ENCODE measurements around the gene SMIM36.
A peak's percentile ranks its signal among the peaks of the same experiment; 100 is the strongest.
"Not testable (repeated sequence)": the region's sequence is repeated elsewhere in the genome, so short reads cannot be mapped to it uniquely, and the experiment has no call there.

Gene SMIM36

DNA sequence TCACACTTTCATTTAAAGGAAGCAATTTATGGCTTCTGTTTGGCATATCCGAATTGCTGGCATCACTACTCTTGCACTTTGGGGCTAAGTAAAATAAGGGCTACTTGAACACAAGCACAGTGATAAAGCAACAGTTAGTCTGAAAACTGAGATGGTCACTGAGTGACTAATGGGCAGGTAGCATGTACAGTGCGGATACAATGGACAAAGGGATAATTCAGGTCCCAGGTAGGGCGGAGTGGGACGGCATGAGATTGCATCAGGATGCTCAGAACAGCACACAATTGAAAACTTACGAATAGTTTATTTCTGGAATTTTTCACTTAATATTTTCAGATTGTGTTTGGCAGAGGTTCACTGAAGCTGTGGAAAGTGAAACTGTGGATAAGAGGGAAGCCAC, 9.2 kb upstream of the SMIM36 start:
- intact Hi-C loops (cut with DNase I; ENCODE audit: low total_unique reads), result no loop called here
- no peak overlapping the region for H3K27ac ChIP-seq
- DNase-seq, result no peak
- H3K4me1 ChIP-seq, result no peaks in the 10 kb centered on the region
- no peaks in the 10 kb centered on the region for H3K9me3 ChIP-seq
- TF ChIP-seq, protein P1, sequence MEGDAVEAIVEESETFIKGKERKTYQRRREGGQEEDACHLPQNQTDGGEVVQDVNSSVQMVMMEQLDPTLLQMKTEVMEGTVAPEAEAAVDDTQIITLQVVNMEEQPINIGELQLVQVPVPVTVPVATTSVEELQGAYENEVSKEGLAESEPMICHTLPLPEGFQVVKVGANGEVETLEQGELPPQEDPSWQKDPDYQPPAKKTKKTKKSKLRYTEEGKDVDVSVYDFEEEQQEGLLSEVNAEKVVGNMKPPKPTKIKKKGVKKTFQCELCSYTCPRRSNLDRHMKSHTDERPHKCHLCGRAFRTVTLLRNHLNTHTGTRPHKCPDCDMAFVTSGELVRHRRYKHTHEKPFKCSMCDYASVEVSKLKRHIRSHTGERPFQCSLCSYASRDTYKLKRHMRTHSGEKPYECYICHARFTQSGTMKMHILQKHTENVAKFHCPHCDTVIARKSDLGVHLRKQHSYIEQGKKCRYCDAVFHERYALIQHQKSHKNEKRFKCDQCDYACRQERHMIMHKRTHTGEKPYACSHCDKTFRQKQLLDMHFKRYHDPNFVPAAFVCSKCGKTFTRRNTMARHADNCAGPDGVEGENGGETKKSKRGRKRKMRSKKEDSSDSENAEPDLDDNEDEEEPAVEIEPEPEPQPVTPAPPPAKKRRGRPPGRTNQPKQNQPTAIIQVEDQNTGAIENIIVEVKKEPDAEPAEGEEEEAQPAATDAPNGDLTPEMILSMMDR (IDR thresholded peaks at IDR 0.05), result no peak
- no peaks in the 10 kb centered on the region for H3K36me3 ChIP-seq
- no peak overlapping the region for H3K4me3 ChIP-seq
- peaks cover 0 to 8% of the 10 kb centered on the region in 2 donors for H3K27me3 ChIP-seq

DNA sequence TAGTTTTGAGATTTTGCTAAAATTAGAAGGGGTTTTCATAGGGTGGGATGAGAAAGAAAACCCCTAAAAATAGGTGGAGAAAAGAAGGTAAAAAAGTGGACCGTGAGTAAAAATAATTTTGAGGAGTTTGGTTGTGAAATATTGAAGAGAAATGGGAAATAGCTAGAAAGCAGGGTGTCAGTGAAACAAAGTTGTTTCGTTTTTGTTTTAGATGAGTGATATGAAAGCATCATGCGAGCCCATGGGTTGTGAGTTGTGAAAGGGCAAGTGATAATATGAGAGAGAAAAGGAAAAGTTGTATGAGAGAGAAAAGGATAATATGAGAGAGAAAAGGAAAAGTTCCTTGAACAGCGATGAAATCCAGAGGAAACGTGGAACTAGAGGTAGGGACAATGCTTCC, 7.3 kb upstream of the SMIM36 start:
- intact Hi-C loops (cut with DNase I; ENCODE audit: low total_unique reads), result loop anchor here (10.0 kb wide), 3 partner anchors 104 to 524 kb away; no protein-coding TSS in a partner anchor
- TF ChIP-seq, protein P1 (IDR thresholded peaks at IDR 0.05), result no peak

DNA sequence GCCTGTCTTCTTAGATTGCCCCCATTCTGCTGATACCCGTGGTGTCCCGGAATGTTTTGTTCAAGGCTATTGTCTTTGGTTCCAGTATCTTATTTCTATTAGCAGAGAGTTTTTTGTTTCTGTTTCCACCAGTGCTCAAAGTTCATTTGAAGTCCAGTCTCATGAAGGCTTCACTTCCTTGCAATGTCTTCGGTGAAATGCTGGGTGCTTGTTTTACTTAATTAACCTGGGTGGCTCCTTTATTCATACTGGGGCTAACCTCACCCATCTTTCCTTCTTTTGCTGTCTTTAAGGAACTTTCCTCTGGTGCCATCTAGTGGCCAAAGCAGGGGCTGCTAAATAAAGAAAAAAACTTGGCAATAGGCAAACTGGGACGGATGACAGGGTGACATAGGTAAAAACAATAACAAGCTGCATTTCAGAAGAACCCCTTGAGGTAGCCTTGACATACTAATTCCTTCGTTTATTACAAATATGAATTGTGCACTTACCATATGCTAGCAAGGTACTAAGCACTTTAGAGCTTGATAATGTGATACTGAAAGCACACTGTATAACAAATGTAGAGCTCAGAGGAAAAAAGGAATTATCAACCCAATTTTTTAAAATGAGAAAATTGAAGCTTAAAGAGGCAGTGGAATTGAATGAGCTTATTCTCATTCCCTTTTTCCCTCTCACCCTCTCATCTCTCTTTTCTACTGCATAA, 2.8 kb upstream of the SMIM36 start:
- intact Hi-C loops (cut with DNase I; ENCODE audit: low total_unique reads), result loop anchor here (10.0 kb wide), 3 partner anchors 99 to 519 kb away; no protein-coding TSS in a partner anchor
- Histone ChIP-seq H3K4me1 (no peaks in the 10 kb centered on the region), H3K27me3 (peaks cover 0 to 5% of the 10 kb centered on the region in 2 donors), H3K36me3 (no peaks in the 10 kb centered on the region), H3K9me3 (no peaks in the 10 kb centered on the region), H3K4me3 (no peak overlapping the region), H3K27ac (no peak overlapping the region)
- peak in 1 of 2 donors; percentile 76 for DNase-seq
- TF ChIP-seq, protein P1 (IDR thresholded peaks at IDR 0.05), result peak; percentile 77 to 89

More for the DNA sequence above, 7.3 kb upstream of the SMIM36 start:
- Histone ChIP-seq H3K4me1 (no peaks in the 10 kb centered on the region), H3K9me3 (no peaks in the 10 kb centered on the region), H3K27me3 (peaks cover 0 to 8% of the 10 kb centered on the region in 2 donors), H3K27ac (no peak overlapping the region), H3K4me3 (no peak overlapping the region), H3K36me3 (no peaks in the 10 kb centered on the region)
- DNase-seq, result no peak

DNA sequence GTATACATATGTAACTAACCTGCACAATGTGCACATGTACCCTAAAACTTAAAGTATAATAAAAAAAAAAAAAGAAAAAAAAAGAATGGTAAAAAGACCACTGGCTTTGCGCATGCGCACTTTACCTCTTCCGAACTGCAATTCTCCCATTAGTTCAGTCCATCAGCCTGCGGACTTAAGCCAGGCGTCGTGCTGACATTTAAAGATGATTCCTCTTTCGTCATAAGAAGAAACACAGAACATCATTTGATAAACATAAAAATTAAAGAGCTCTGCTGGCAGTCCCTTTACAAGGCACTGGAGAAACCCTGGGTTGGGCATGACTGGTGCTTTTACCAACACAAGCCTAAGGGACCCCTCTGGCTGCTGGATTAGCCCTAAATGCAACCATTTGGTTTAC, 3.6 kb downstream of the SMIM36 start:
- intact Hi-C loops (cut with DNase I; ENCODE audit: low total_unique reads); H3K36me3 ChIP-seq; H3K4me3 ChIP-seq; DNase-seq; H3K9me3 ChIP-seq; H3K27ac ChIP-seq; H3K27me3 ChIP-seq; H3K4me1 ChIP-seq: not testable (repeated sequence)

DNA sequence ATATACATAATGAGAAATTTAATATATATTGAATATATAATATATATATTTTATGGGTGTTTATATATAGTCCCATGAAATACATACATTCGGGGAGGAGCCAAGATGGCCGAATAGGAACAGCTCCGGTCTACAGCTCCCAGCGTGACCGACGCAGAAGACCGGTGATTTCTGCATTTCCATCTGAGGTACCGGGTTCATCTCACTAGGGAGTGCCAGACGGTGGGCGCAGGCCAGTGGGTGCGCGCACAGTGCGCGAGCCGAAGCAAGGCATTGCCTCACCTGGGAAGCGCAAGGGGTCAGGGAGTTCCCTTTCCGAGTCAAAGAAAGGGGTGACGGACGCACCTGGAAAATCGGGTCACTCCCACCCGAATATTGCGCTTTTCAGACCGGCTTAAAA, 9.6 kb downstream of the SMIM36 start:
- H3K36me3 ChIP-seq; intact Hi-C loops (cut with DNase I; ENCODE audit: low total_unique reads); H3K27ac ChIP-seq; DNase-seq; H3K27me3 ChIP-seq; H3K4me1 ChIP-seq; H3K4me3 ChIP-seq; H3K9me3 ChIP-seq: not testable (repeated sequence)

DNA sequence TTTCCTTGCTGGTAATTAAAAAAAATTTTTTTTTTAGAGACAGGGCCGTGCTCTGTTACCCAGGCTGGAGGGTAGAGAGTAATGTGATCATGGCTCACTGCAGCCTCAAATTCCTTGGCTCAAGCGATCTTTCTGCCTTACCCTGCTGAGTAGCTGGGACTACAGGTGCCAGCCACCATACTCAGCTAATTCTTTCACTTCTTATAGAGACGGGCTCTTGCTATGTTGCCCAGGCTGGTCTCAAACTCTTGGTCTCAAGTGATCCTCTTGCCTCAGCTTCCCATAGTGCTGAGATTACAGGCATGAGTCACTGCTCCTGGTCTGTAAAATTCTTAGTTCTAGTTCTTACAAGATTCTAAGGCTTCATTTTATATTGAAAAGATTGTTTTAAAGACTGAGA, 11.1 kb downstream of the SMIM36 start:
- intact Hi-C loops (cut with DNase I; ENCODE audit: low total_unique reads), result no loop called here
- H3K27ac ChIP-seq, result no peak overlapping the region

More for the DNA sequence above, 11.1 kb downstream of the SMIM36 start:
- Histone ChIP-seq H3K36me3 (no peaks in the 10 kb centered on the region), H3K9me3 (no peaks in the 10 kb centered on the region), H3K4me1 (no peaks in the 10 kb centered on the region), H3K4me3 (no peak overlapping the region), H3K27me3 (no peaks in the 10 kb centered on the region)
- DNase-seq, result no peak
- TF ChIP-seq, protein P1 (IDR thresholded peaks at IDR 0.05), result no peak
